HG02943 (cell line): Measurements from ENCODE around the gene IGSF9.
"Not testable (repeated sequence)": the region's sequence is repeated elsewhere in the genome, so short reads cannot be mapped to it uniquely, and the experiment has no call there.

Experiments
- ATAC-seq: cut with Tn5 transposase; IDR thresholded peaks from one replicate; pipeline ENCODE4 v1.9.1; 2021; ENCODE audit warnings: mild to moderate bottlenecking, low read depth, moderate library complexity; ENCODE audit not compliant: unreplicated experiment

The IGSF9 gene

GRCh38 chr1:159908031-159908940, 37.1 kb downstream of the IGSF9 start:
- ATAC-seq = no peak

DNA sequence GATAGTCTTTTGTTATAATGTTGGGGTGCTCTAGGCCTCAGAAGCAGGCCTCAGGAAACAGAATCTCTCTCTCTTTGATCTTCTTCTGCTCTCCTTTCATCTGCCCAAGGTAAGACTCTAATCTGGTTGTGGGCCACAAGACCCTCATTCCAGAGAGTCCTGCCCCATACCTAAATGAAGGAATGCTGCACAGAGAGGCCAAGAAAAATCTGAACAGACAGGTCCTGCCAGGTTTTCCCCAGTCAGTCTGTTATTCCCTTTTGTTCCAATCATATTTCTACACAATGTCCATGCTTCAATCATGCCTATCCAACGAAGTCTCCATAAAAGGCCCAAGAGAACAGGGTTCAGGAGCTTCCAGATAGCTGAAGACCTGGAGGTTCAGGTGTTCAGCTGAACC, 38.5 kb downstream of the IGSF9 start:
- ATAC-seq = no peak

DNA sequence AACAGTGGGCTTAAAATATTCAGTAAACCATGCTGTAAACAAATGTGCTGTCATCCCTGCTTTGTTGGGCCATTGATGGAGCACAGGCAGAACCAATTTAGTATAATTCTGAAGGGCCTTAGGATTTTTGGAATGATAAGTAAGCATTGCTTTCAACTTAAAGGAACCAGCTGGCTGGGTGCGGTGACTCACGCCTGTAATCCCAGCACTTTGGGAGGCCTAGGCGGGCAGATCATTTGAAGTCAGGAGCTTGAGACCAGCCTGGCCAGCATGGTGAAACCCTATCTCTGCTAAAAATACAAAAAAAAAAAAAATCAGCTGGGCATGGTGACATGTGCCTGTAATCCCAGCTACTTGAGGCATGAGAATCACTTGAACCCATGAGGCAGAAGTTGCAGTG, 41.4 kb downstream of the IGSF9 start:
- ATAC-seq = not testable (repeated sequence)

DNA sequence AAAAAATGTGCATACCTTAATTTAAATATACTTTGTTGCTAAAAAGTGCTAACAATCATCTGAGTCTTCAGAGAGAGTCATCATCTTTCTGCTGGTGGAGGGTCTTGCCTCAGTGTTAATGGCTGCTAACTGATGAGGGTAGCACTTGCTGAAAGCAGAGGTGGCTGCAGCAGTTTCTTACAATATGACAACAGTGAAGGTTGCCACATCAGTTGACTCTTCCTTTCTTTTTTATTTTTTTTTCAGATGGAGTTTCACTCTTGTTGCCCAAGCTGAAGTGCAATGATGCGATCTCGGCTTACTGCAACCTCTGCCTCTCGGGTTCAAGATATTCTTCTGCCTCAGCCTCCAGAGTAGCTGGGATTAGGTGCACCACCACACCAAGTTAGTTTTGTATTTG, 42.9 kb downstream of the IGSF9 start:
- ATAC-seq = no peak

GRCh38 chr1:159900755-159901360, 44.6 kb downstream of the IGSF9 start:
- no peak for ATAC-seq

- ATAC-seq = no peak
These were observed 45.2 kb downstream of the IGSF9 start, which contains the start of gene CFAP45 for GRCh38 chr1:159900086-159900680. TSS of gene CFAP45 (minus strand) at chr1:159900165. CDS start at chr1:159900098, 67 bp downstream.

DNA sequence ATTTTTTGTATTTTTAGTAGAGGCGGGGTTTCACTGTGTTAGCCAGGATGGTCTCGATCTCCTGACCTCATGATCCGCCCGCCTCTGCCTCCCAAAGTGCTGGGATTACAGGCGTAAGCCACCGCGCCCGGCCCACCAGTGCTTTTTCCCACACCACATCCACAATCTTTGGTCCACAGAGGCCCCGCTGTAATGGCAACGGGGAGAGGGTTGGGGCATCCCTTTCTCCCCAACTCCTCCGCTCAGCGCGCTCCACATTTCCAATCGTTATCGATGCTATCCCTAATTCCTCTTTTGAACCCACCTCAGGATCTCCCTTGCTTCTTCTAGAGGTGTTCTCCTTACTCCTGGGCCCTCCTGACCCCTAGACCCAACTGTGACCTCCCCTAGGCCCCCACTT, 45.8 kb downstream of the IGSF9 start:
- not testable (repeated sequence) for ATAC-seq

DNA sequence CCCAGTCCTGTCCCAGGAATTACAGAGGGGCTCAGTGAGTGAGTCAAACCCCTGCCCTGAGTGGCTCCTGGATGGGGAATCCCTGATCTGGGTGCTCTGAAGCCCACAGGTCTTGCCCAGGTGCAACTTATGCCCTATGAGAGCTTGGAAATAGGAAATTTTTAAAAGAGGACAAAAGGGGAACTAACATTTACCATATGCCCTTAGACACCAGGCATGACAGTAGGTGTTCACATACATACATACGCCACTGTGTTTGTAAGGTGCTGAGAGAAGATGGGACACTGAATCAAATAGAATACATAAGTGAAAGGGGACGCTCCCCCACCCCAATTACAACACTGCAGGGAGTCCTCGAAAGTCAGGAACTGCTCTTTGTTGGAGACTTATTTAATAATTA, 46.9 kb downstream of the IGSF9 start:
- no peak for ATAC-seq

DNA sequence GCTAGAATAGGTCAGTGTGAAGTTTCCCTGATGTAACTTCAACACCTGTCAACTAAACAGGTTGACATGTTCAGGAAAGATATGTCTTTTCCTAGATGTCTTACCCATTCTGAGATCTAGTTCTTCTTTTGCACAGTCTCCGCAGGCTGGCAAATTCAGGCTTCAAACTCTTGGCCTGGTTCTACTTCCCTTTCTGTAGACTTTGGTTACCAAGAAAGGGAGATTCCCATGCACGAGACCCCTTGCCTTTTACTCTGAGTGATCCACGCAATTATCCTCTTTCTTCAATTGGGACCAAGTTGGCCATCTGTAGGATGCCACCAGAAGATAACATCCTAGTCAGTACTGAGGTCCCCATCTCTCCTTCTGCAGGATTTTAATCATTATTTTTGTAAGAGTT, 47.5 kb downstream of the IGSF9 start:
- no peak for ATAC-seq

GRCh38 chr1:159896546-159896930, 48.9 kb downstream of the IGSF9 start:
- ATAC-seq = no peak

- no peak for ATAC-seq
These were observed 49.4 kb downstream of the IGSF9 start for GRCh38 chr1:159895836-159896545.

- no peak for ATAC-seq
These were observed 50.1 kb downstream of the IGSF9 start for GRCh38 chr1:159895286-159895685.

DNA sequence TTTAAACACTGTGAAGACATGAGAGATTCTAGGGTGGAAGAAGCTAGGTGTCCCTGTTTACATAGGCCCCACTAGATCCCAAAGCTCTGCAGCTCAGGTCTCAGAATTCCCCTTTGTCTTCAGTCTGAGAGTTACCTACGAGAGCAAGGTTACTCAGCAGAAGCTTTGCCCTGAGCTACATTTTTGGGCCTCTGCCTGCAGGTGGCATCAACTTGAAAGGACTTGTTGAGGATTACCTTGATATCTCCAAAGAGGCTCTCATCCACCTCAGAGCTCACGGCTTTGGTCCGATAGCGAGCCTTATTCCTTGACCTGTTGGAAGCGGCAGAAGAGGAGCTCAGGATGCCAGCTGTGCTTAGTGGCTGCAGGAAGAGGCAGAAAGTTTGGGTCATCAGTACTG, 52.5 kb downstream of the IGSF9 start:
- no peak for ATAC-seq

- peak; percentile 77 for ATAC-seq
These were observed 53.9 kb downstream of the IGSF9 start for GRCh38 chr1:159891275-159892157.

DNA sequence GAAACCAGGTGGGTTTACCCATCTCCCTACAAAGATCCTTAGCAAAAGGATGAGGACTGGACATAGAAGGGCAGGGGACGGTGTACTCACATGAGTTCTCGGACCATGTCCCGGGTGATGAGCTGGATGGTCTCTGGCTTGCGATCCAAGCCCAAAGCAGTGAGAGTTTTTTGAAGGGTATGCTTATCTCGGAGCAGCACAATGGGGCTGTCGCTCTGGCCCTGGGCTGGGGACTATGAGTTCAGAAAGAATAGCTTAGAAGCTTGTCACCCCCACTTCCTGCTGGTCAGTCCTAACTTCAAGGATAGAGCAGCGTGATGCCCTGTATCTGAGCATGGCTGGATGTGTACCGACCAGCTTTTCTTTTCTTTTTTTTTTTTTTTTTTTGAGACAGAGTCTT, 55.0 kb downstream of the IGSF9 start:
- ATAC-seq = no peak

GRCh38 chr1:159889821-159890252, 55.6 kb downstream of the IGSF9 start:
- ATAC-seq = peak; percentile 86

- ATAC-seq = no peak
These were observed 56.2 kb downstream of the IGSF9 start for GRCh38 chr1:159889202-159889601.

DNA sequence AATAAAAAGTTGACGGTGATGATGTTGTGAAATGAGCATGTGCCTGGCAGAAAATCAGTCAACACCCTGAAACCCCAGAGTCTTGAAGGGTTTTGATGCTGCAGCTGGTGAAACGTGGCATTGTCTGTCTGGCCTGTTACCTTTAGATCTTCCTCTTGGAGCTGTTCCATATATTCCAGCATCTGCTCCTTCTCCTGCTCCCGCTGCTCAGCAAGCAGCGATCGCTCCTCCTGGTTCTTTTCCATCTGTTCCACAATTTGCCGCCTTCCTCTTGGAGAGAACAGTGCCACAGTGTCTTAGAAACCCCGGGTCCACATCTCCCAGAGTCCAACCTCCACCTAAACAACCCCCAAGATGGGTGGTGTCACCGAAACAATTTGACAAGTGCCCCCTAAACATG, 61.1 kb downstream of the IGSF9 start:
- ATAC-seq = no peak

DNA sequence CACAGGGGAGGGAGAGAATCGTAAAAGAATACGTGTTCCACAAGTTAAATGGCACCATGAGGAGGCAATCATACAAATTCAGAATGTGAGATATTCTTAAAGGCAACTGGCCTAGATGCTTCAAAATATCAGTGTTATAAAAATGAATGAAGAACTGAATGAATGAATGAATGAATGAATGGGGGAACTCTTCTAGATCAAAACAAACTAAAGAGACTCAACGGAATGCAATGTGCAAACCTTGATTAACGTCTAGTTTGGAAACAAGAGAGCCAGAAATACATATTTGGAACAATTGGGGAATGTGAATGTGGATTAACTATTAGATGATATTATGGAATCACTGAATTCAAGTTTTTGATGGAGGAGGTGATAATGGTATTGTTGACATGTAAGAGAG, 62.3 kb downstream of the IGSF9 start:
- ATAC-seq = no peak

- no peak for ATAC-seq
These were observed 62.9 kb downstream of the IGSF9 start for GRCh38 chr1:159882527-159882862.
